ENCODE results near the gene NKX6-1. TPM values are rescaled to one million over a fixed set of nuclear protein-coding genes. Genes with fewer than 3 reads are reported as not detected.

The NKX6-1 gene
- total RNA-seq, 4 donors from 2014 or later, result 0.10 TPM; not detected in 3

DNA sequence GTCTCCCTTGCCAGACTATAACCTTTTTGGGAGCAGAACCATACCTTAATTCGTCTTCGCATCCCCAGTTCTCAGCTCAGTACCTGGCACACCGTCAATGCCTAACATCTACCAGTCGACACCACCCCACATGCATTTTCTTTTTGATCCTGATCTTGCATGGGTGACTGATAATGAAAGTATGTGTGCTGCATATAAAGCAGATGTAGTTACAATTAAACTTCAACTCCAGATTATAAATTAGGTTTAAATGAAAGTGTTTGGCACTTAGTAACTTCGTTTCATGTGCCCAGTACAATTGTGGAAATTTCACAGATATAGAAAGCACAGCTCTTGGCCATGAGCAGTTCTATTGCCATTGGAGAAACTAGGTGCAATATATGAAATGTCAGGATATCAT lies 8.8 kb upstream of the NKX6-1 start:
- intact Hi-C loops (cut with DNase I; ENCODE audit: low total_unique reads), result no loop called here
- no peak for DNase-seq (ENCODE audit: low spot score in 2 of 2)
- H3K4me3 ChIP-seq (ENCODE audit: low read depth, poor library complexity, severe bottlenecking), result no peak overlapping the region
- 34 to 64% methylated on average over 5 of the region's 5 CpGs for WGBS, 2 donors
- TF ChIP-seq, protein P1, sequence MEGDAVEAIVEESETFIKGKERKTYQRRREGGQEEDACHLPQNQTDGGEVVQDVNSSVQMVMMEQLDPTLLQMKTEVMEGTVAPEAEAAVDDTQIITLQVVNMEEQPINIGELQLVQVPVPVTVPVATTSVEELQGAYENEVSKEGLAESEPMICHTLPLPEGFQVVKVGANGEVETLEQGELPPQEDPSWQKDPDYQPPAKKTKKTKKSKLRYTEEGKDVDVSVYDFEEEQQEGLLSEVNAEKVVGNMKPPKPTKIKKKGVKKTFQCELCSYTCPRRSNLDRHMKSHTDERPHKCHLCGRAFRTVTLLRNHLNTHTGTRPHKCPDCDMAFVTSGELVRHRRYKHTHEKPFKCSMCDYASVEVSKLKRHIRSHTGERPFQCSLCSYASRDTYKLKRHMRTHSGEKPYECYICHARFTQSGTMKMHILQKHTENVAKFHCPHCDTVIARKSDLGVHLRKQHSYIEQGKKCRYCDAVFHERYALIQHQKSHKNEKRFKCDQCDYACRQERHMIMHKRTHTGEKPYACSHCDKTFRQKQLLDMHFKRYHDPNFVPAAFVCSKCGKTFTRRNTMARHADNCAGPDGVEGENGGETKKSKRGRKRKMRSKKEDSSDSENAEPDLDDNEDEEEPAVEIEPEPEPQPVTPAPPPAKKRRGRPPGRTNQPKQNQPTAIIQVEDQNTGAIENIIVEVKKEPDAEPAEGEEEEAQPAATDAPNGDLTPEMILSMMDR (IDR thresholded peaks at IDR 0.05), result no peak
- no peak for TF ChIP-seq POLR2A (IDR thresholded peaks at IDR 0.05)

DNA sequence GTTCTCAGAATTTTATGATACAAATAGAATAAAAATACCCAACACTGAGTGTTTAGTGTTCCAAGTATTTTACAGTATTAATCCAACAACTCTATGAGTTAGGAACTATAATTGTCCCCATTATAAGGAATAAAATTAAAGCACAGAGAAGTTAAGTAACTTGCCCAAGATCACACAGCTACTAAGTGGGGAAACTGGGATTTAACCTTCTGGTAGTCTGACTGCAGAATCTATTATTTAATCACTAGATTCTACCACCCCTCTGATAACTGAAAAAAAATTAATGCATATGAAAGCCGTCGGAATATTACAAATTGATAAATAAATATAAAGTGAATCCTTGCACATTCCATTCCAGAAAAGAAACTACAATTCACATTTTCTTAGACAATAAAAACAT lies 5.7 kb upstream of the NKX6-1 start:
- DNase-seq (ENCODE audit: low spot score in 2 of 2), result no peak
- no peak for TF ChIP-seq POLR2A (IDR thresholded peaks at IDR 0.05)
- TF ChIP-seq, protein P1 (IDR thresholded peaks at IDR 0.05), result no peak
- 89 to 91% methylated on average over 2 of the region's 2 CpGs for WGBS, 2 donors
- no peak overlapping the region for H3K4me3 ChIP-seq (ENCODE audit: low read depth, poor library complexity, severe bottlenecking)
- intact Hi-C loops (cut with DNase I; ENCODE audit: low total_unique reads), result no loop called here

DNA sequence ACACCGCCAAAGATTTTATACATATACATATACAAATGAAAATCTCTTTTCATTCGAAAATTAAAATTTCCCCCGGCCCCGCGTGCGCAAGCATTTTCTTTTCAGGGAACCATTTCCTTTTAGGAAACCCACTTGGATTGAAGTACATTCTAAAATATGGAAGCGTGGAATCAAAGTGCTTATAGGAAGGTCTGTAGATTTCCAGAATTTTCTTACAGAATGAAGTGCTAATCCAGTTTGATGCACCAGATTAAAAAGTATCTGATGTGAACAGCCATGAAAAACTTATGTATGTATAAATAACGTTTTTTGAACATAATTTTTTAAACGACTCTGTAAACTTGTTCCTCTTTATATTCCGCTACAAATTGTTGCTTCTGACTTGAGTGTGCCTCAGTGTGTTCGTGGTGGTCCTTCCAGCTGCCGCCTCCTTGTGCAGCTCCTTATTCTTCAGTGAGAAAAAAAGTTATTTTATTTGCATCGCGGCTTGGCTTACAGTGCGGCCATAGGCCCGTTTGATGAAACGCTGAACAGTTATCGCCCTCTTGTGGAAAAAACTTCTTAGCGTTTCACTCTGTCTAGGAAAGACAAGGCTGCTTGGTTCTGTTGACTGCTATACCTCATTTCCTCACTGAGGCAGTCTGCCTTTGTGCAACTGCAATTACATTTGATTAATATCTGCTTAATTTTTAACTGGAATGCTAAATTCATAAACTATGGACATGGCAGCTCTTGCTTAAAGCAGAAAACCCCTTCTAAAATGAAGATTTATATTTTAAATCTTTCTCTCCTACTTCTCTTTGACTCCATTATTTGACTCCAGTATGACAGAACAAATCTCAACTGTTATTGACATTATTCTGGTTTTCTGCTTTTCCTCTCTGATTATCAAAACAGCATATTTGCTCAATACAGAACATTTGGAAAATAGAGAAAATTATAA lies 4.7 kb upstream of the NKX6-1 start:
- TF ChIP-seq, protein P1 (IDR thresholded peaks at IDR 0.05), result no peak
- TF ChIP-seq POLR2A (IDR thresholded peaks at IDR 0.05), result no peak
- WGBS, 2 donors, result 11 to 12% methylated on average over 19 of the region's 19 CpGs
- no peak overlapping the region for H3K4me3 ChIP-seq (ENCODE audit: low read depth, poor library complexity, severe bottlenecking)
- no peak for DNase-seq (ENCODE audit: low spot score in 2 of 2)
- intact Hi-C loops (cut with DNase I; ENCODE audit: low total_unique reads), result no loop called here

DNA sequence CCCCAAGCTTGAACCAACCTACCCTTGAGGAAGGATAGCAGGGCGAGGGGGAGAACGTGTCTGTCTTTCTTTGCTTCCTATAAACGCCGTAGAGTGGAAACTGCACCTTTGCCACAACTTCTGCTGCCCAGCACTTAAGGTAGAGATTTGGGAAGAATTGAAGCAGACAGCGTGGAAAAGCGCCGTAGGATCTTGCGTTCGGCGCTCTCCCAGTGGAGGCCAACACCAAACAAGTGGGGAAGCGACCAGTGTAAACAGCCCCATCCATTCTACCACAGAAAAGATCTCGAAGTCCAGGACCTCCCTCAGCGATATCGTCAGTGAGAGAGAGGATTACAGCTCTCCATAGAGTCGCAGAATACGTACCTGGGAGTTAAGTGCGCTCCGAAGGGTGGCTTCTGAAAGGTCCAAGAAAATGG lies 3.9 kb upstream of the NKX6-1 start:
- TF ChIP-seq, protein P1 (IDR thresholded peaks at IDR 0.05), result no peak
- no peak for TF ChIP-seq POLR2A (IDR thresholded peaks at IDR 0.05)
- no peak for DNase-seq (ENCODE audit: low spot score in 2 of 2)
- intact Hi-C loops (cut with DNase I; ENCODE audit: low total_unique reads), result no loop called here
- no peak overlapping the region for H3K4me3 ChIP-seq (ENCODE audit: low read depth, poor library complexity, severe bottlenecking)
- WGBS, 2 donors, result 17 to 18% methylated on average over 18 of the region's 18 CpGs

DNA sequence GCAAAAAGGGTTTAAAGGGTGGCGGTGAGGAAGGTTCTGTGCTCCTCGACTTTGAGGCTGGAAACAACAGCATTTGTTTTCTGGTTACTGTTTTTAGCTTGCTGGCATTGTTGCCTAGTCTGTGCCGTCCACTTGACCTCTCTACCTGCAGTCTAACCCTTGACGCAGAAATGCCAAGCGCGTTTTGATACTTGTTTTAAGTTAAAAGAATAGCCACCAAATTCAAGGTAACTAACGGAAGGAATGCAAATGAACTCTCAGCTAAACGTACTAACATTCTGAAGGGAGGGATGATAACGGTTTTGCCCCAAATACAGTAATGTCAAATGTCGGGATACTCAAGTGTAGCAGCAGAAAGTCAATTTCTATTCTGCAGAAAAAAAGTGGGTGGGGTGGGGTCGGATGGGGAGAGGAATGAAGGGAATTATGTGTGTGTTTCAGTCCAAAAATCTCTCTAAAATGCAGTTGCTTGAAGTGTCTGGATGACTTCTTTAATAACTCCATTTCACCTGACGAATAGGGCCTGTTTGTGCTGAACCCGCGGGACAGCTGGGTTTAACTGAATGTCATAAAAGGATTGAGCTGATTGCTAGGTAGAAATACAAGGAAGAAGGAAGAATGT lies 3.4 kb upstream of the NKX6-1 start:
- intact Hi-C loops (cut with DNase I; ENCODE audit: low total_unique reads), result no loop called here
- DNase-seq (ENCODE audit: low spot score in 2 of 2), result no peak
- TF ChIP-seq POLR2A (IDR thresholded peaks at IDR 0.05), result no peak
- TF ChIP-seq, protein P1 (IDR thresholded peaks at IDR 0.05), result no peak
- 19 to 20% methylated on average over 14 of the region's 14 CpGs for WGBS, 2 donors
- H3K4me3 ChIP-seq (ENCODE audit: low read depth, poor library complexity, severe bottlenecking), result no peak overlapping the region

All from lower leg skin (tissue), 4 donors.